ENCODE measurements around the gene CLECL1.
"Not testable (repeated sequence)": the region's sequence is repeated elsewhere in the genome, so short reads cannot be mapped to it uniquely, and the experiment has no call there.

GRCh38 chr12:9704561-9704960, 28.3 kb downstream of the CLECL1 start:
- TF ChIP-seq CTCF (conservative IDR thresholded peaks at IDR 0.05; ENCODE audit: low read length); EZH2phosphoT487 (IDR thresholded peaks at IDR 0.05; ENCODE audit: borderline replicate concordance, low read depth, low read length): not testable (repeated sequence)
